GM23248 (cell line): ENCODE results near the gene KCNG2. TPM values are rescaled to one million over a fixed set of nuclear protein-coding genes. Genes with fewer than 3 reads are reported as not detected.

Experiments
- DNase-seq: peaks from one replicate; pipeline ENCODE4 v3.0.0-alpha.2; 2015
- H2AFZ ChIP-seq: fragments of 200-600 bp; sonication (generic); 2 replicates; pipeline ENCODE4 v1.6.1; 2016; ENCODE audit warnings: antibody characterized with exemption
- H3F3A ChIP-seq: fragments of 200-600 bp; sonication (generic); 2 replicates; pipeline ENCODE4 v1.6.1; 2016; ENCODE audit warnings: mild to moderate bottlenecking, antibody characterized with exemption, mixed run types; ENCODE audit not compliant: insufficient read depth
- H3K27ac ChIP-seq: fragments of 200-600 bp; sonication (generic); 2 replicates; pipeline ENCODE4 v1.5.1; 2016; ENCODE audit warnings: mild to moderate bottlenecking
- H3K27me3 ChIP-seq: fragments of 200-600 bp; sonication (generic); replicated peaks from 2 replicates; pipeline ENCODE4 v1.6.1; 2016; ENCODE audit warnings: mild to moderate bottlenecking; ENCODE audit not compliant: insufficient read depth
- H3K36me3 ChIP-seq: fragments of 200-600 bp; sonication (generic); 2 replicates; pipeline ENCODE4 v1.6.1; 2016; ENCODE audit warnings: low read depth, mild to moderate bottlenecking
- H3K4me1 ChIP-seq: fragments of 200-600 bp; sonication (generic); 2 replicates; pipeline ENCODE4 v1.6.1; 2016; ENCODE audit warnings: mild to moderate bottlenecking; ENCODE audit not compliant: insufficient read depth
- H3K4me2 ChIP-seq: fragments of 200-600 bp; sonication (generic); one replicate; pipeline ENCODE4 v1.6.1; 2016; ENCODE audit warnings: mild to moderate bottlenecking; ENCODE audit not compliant: unreplicated experiment
- H3K4me3 ChIP-seq: fragments of 200-600 bp; sonication (generic); 2 replicates; pipeline ENCODE4 v1.5.1; 2016; ENCODE audit warnings: mild to moderate bottlenecking
- H3K79me2 ChIP-seq: fragments of 200-600 bp; sonication (generic); 2 replicates; pipeline ENCODE4 v1.6.1; 2016; ENCODE audit warnings: mild to moderate bottlenecking; ENCODE audit not compliant: insufficient read depth
- H3K9ac ChIP-seq: fragments of 200-600 bp; sonication (generic); 2 replicates; pipeline ENCODE4 v1.6.1; 2016; ENCODE audit warnings: mild to moderate bottlenecking
- H3K9me2 ChIP-seq: fragments of 200-600 bp; sonication (generic); 2 replicates; pipeline ENCODE4 v1.6.1; 2016; ENCODE audit warnings: mixed run types, mild to moderate bottlenecking, moderate library complexity; ENCODE audit not compliant: insufficient read depth
- H3K9me3 ChIP-seq: fragments of 200-600 bp; sonication (generic); one replicate; pipeline ENCODE4 v1.6.1; 2017; ENCODE audit warnings: low read depth
- H4K20me1 ChIP-seq: fragments of 200-600 bp; sonication (generic); 2 replicates; pipeline ENCODE4 v1.6.0; 2016; ENCODE audit not compliant: insufficient read depth
- EZH2 ChIP-seq: fragments of 200-600 bp; sonication (generic); IDR thresholded peaks from 2 replicates; pipeline ENCODE4 v1.6.1; 2018; ENCODE audit warnings: antibody characterized with exemption, mild to moderate bottlenecking; ENCODE audit not compliant: insufficient read depth, poor library complexity, severe bottlenecking
- EZH2phosphoT487 ChIP-seq: fragments of 200-600 bp; sonication (generic); IDR thresholded peaks from 2 replicates; pipeline ENCODE4 v1.6.1; 2018; ENCODE audit warnings: antibody characterized with exemption, moderate library complexity, mild to moderate bottlenecking, low read depth; ENCODE audit not compliant: insufficient read depth
- WGBS, 2 experiments: methylation state at CpG; one replicate each; pipeline ENCODE4 v1.1.6; 2015 to 2017; ENCODE audit warnings: low lambda C conversion rate in 2 of 2, low coverage in 1 of 2; ENCODE audit errors: missing lambda C conversion rate in 2 of 2; 5-methylcytosine and 5-hydroxymethylcytosine counted together
- in situ Hi-C: fragments of 300-500 bp; cut with MboI; formaldehyde crosslinking; loops from 2 replicates; pipeline ENCODE4 v1.15.0; 2020
- polyA plus RNA-seq: library from polyadenylated mRNA; unstranded; fragments of >200 nt; fragmentation: Nextera tagmentation; extraction: Ambion mirVana; gene quantifications from 2 replicates; pipeline ENCODE4 v1.2.1, GENCODE V29; 2016
- total RNA-seq: library from RNA; depleted of rRNA; stranded (reverse); fragments of >200 nt; shearing (Covaris generic); gene quantifications from 2 replicates; pipeline ENCODE4 v1.2.3, GENCODE V29; 2014

KCNG2 gene
- total and polyA plus RNA-seq, 2 experiments from 2014 or later = not detected

DNA sequence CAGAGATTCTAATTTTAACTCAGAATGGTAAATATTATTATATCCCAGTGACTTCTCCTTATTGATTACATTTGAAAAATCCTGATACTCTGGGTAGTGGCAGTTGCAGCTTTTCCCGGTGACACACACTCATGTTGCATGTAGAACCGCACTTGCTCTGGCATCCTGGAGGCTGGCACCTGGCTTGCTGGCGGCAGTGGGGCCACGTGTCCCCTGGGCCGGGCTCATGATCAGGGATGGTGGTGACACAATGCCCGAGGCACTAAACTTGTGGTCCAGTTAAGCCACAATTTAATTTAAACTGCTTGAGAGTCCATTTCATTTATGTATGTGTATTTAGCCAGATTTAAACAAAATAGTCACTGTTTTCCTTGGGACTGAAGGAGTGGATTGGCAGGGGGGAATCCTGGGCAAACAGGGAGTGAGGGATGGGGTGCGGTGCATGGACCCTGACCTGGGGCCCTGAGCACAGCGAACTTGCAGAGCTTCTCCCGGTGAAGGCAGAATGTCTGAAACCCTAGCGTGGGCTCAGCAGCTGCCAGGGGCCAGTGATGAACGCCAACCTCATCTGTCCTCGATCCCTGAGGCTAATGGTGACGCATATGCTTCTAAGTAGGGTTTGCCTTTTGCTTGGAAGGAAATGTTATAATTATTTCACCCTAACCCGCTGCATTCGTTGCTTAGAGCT lies 50.0 kb downstream of the KCNG2 start:
- in situ Hi-C loops = no loop called here
- Histone ChIP-seq H3K4me1 (no peaks in the 10 kb centered on the region), H3K4me2 (no peak overlapping the region), H3K9ac (no peak overlapping the region), H3K4me3 (no peak overlapping the region), H3K79me2 (no peaks in the 10 kb centered on the region), H3K36me3 (no peaks in the 10 kb centered on the region), H3K27ac (no peak overlapping the region), H3K9me2 (no peaks in the 10 kb centered on the region), H2AFZ (no peak overlapping the region), H3K9me3 (no peaks in the 10 kb centered on the region), H4K20me1 (no peaks in the 10 kb centered on the region), H3K27me3 (peaks cover 8% of the 10 kb centered on the region; the same call in 1 of the 2 replicates), H3F3A (no peaks in the 10 kb centered on the region)
- TF ChIP-seq EZH2 (no peak), EZH2phosphoT487 (no peak)
- DNase-seq = no peak
- WGBS, 2 experiments = 65 to 72% methylated on average over 15 of the region's 15 CpGs

DNA sequence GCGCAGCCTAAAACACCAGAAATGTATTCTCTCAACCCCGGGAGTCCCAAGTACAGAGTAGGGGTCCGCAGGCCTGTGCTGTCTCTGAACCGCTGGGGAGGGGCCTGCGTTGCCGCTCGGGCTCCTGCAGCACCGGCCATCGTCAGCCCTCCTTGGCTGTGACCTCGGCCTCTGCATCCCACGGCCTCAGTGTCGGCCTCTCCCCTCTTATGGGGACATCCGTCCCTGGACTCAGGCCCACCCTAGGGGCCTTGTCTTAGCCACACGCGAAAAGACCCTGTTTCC lies 50.5 kb downstream of the KCNG2 start:
- H3K9me2 ChIP-seq = no peaks in the 10 kb centered on the region
- DNase-seq = no peak

DNA sequence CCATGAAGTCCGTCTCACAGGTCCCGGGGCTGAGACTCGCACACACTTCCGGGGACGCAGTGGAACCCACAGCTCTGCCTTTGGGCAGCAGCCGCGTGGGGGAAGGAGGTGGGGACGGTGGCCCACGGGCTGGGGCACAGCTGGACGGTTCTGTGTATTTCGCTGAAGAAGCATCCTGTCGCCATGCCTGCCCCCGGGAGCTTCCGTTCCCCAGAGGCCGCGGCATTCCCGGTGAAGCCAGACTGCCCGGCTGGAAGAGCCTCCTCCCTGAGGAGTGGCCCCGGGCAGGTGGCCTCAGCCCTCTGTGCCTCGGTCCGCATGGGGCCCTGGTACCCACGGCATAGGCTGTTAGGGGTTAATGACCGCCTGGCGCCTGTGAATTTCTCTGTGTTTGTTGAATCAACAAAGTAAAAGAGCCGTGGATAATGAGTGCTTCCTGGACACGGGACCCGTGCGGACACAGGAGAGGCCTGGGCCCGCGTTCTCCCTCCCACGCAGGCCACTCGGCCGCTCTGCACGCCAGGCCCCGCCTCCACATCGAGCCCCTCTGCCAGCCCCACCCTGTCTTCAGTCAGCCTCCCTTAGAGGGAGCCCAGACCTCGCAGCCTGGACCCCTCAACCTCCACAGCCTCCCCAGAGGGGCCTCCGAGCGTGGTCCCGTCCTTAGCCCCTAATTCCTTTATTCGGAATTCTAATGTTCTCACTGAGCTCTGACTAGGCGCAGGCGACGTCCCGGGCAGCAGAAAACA lies 51.0 kb downstream of the KCNG2 start:
- Histone ChIP-seq H2AFZ (no peak overlapping the region), H3F3A (no peaks in the 10 kb centered on the region), H3K9me3 (no peaks in the 10 kb centered on the region), H3K79me2 (no peaks in the 10 kb centered on the region), H3K4me1 (no peaks in the 10 kb centered on the region), H3K27ac (no peak overlapping the region), H3K9me2 (no peaks in the 10 kb centered on the region), H4K20me1 (no peaks in the 10 kb centered on the region), H3K4me3 (no peak overlapping the region), H3K4me2 (no peak overlapping the region), H3K36me3 (no peaks in the 10 kb centered on the region), H3K27me3 (0 out of 2 replicates have a peak, but pooled peaks cover 8% of the 10 kb centered on the region), H3K9ac (no peak overlapping the region)
- no peak for TF ChIP-seq EZH2
- no peak for TF ChIP-seq EZH2phosphoT487
- 81% methylated on average over 39 to 45 of the region's 45 CpGs for WGBS, 2 experiments
- in situ Hi-C loops = no loop called here
- DNase-seq = no peak

More for the DNA sequence above, 50.5 kb downstream of the KCNG2 start:
- Histone ChIP-seq H3K4me2 (no peak overlapping the region), H3K27ac (no peak overlapping the region), H3K9ac (no peak overlapping the region), H3F3A (no peaks in the 10 kb centered on the region), H4K20me1 (no peaks in the 10 kb centered on the region), H3K4me3 (no peak overlapping the region), H3K79me2 (no peaks in the 10 kb centered on the region), H3K9me3 (no peaks in the 10 kb centered on the region), H3K36me3 (no peaks in the 10 kb centered on the region), H2AFZ (no peak overlapping the region), H3K27me3 (0 out of 2 replicates have a peak, but pooled peaks cover 8% of the 10 kb centered on the region), H3K4me1 (no peaks in the 10 kb centered on the region)
- in situ Hi-C loops = no loop called here
- 86 to 89% methylated on average over 11 to 15 of the region's 15 CpGs for WGBS, 2 experiments
- TF ChIP-seq EZH2 (no peak), EZH2phosphoT487 (no peak)

DNA sequence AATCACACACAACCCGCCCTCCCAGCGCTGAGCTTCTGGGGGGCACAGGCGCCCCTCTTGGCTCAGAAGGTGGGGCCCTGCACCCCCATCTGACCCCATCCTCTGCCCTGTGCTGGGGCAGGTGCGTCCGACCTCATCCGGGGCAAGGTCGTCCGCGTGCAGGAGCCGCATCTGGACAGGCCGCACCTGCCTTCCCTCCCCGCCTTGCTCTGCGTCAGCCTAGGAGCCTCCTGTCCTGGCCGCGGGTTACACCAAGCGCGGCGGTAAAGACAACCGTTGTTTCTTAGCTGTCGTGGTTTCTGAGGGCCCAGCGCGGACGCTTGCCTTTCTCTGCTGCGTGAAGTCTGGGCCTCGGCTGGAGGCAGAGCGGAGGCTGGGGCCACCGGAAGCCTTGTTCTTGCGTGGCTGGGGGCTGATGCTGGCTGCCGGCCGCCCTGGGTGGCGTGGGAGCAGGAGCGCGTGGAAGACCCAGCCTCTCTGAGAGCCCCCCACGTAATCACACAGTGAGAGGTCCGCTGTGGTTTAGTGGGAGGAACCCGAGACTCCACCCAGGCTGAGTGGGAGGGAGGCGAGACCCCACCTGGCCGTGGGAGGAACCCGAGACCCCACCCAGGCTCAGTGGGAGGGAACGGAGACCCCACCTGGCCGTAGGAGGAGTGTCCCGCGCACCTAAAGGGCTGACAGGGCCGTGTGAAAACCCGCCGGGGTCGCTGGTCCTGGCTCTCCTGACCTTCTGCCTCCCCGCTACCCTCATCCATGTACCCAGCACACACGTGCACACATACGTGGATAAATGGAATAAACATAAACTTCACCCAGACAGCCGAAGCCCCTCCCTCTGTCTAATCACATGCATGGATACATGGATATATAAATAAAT lies 51.8 kb downstream of the KCNG2 start:
- H2AFZ ChIP-seq = no peak overlapping the region
- H3K27me3 ChIP-seq = 0 out of 2 replicates have a peak, but pooled peaks cover 8% of the 10 kb centered on the region
- H3F3A ChIP-seq = no peaks in the 10 kb centered on the region
- no peak for DNase-seq
- H3K9me3 ChIP-seq = no peaks in the 10 kb centered on the region
- H3K36me3 ChIP-seq = no peaks in the 10 kb centered on the region
- H3K9ac ChIP-seq = no peak overlapping the region
- H3K79me2 ChIP-seq = no peaks in the 10 kb centered on the region
- H3K4me3 ChIP-seq = no peak overlapping the region
- 82 to 84% methylated on average over 49 to 51 of the region's 51 CpGs for WGBS, 2 experiments
- no peaks in the 10 kb centered on the region for H4K20me1 ChIP-seq
- no peaks in the 10 kb centered on the region for H3K9me2 ChIP-seq
- H3K4me2 ChIP-seq = no peak overlapping the region
- in situ Hi-C loops = no loop called here
- no peaks in the 10 kb centered on the region for H3K4me1 ChIP-seq
- H3K27ac ChIP-seq = no peak overlapping the region
- no peak for TF ChIP-seq EZH2
- no peak for TF ChIP-seq EZH2phosphoT487
